OCI-LY7 (cell line): ENCODE data around the gene SCN10A. TPM values are rescaled to one million over a fixed set of nuclear protein-coding genes. Genes with fewer than 3 reads are reported as not detected.

Experiments
- BruUV-seq: library from RNA; stranded (reverse); fragments of 400-500 nt; replicated peaks from 2 replicates; lab custom pipeline; 2021; lab: Mats Ljungman, UMichigan
- CTCF ChIA-PET: fragments of 300-600 bp; sonication (Branson Sonifier 250); formaldehyde crosslinking; loops from one replicate; lab custom pipeline; 2022; ENCODE audit warnings: antibody characterized with exemption; ENCODE audit not compliant: unreplicated experiment; lab: Charles Lee
- POLR2A ChIA-PET: fragments of 300-600 bp; sonication (Branson Sonifier 250); formaldehyde crosslinking; loops from one replicate; lab custom pipeline; 2022; ENCODE audit warnings: antibody characterized with exemption; lab: Charles Lee
- DNase-seq: peaks from one replicate; pipeline ENCODE4 v3.0.0-alpha.2; 2015; ENCODE audit warnings: low spot score
- H2AFZ ChIP-seq: fragments of 200-600 bp; sonication (generic), shearing (Covaris generic); 2 replicates; pipeline ENCODE4 v1.6.1; 2014; ENCODE audit warnings: mild to moderate bottlenecking, antibody characterized with exemption, low read length, moderate library complexity
- H3K27ac ChIP-seq: fragments of 200-600 bp; sonication (generic); 2 replicates; pipeline ENCODE4 v1.5.1; 2014; ENCODE audit warnings: mixed run types, low read depth, mild to moderate bottlenecking, moderate library complexity, low read length, inconsistent platforms; ENCODE audit not compliant: poor library complexity, severe bottlenecking
- H3K36me3 ChIP-seq: fragments of 200-600 bp; sonication (generic); 2 replicates; pipeline ENCODE4 v1.6.1; 2014; ENCODE audit warnings: mild to moderate bottlenecking, antibody characterized with exemption, low read length, moderate library complexity, mixed read lengths; ENCODE audit not compliant: insufficient read depth
- H3K4me1 ChIP-seq: fragments of 200-600 bp; sonication (generic); 2 replicates; pipeline ENCODE4 v1.5.1; 2014; ENCODE audit warnings: mild to moderate bottlenecking, low read length; ENCODE audit not compliant: insufficient read depth, poor library complexity, severe bottlenecking
- H3K4me2 ChIP-seq: fragments of 200-600 bp; sonication (generic); 2 replicates; pipeline ENCODE4 v1.6.1; 2014; ENCODE audit warnings: mild to moderate bottlenecking, low read length
- H3K4me3 ChIP-seq: fragments of 200-600 bp; sonication (generic); 2 replicates; pipeline ENCODE4 v1.5.1; 2014; ENCODE audit warnings: mild to moderate bottlenecking, low read depth, low read length; ENCODE audit not compliant: poor library complexity, severe bottlenecking
- H3K79me2 ChIP-seq: fragments of 200-600 bp; sonication (generic); 2 replicates; pipeline ENCODE4 v1.6.1; 2016; ENCODE audit warnings: low read depth, mild to moderate bottlenecking, low read length, moderate library complexity, mixed read lengths; ENCODE audit not compliant: insufficient read depth
- H3K9me2 ChIP-seq: fragments of 200-600 bp; sonication (generic); 2 replicates; pipeline ENCODE4 v1.6.1; 2016; ENCODE audit warnings: mild to moderate bottlenecking, low read length, mixed read lengths; ENCODE audit not compliant: insufficient read depth
- H3K9me3 ChIP-seq: fragments of 200-600 bp; sonication (generic); 2 replicates; pipeline ENCODE4 v1.6.1; 2014; ENCODE audit warnings: mild to moderate bottlenecking, mixed run types, low read length, mixed read lengths
- H4K20me1 ChIP-seq: fragments of 200-600 bp; sonication (generic); 2 replicates; pipeline ENCODE4 v1.6.1; 2014; ENCODE audit warnings: mild to moderate bottlenecking, antibody characterized with exemption, low read length, moderate library complexity, mixed read lengths; ENCODE audit not compliant: insufficient read depth
- EZH2phosphoT487 ChIP-seq: fragments of 200-600 bp; sonication (generic); IDR thresholded peaks from 2 replicates; pipeline ENCODE4 v1.6.1; 2018; ENCODE audit warnings: low read depth, borderline replicate concordance, mild to moderate bottlenecking, mixed run types, antibody characterized with exemption, low read length, moderate library complexity, mixed read lengths
- intact Hi-C: fragments of 100-400 bp; cut with micrococcal nuclease; formaldehyde crosslinking; loops from one replicate; pipeline ENCODE4 v1.10.0; 2022; ENCODE audit not compliant: unreplicated experiment
- total RNA-seq, 2 experiments: library from RNA; depleted of rRNA in 1 of 2; stranded (reverse); fragments of >200 nt in 1 of 2; shearing (Covaris generic) in 1 of 2; gene quantifications; 2 replicates each; pipeline ENCODE4 v1.2.3, GENCODE V29; 2014 to 2022
- TF ChIP-seq, protein P1 (sequence below): fragments of 200-600 bp; sonication (generic); conservative IDR thresholded peaks from 2 replicates; pipeline ENCODE4 v1.5.1; 2014; ENCODE audit warnings: mild to moderate bottlenecking, antibody characterized with exemption, low read length, moderate library complexity, mixed read lengths

The SCN10A gene
- total RNA-seq, 2 experiments from 2014 or later = not detected

DNA sequence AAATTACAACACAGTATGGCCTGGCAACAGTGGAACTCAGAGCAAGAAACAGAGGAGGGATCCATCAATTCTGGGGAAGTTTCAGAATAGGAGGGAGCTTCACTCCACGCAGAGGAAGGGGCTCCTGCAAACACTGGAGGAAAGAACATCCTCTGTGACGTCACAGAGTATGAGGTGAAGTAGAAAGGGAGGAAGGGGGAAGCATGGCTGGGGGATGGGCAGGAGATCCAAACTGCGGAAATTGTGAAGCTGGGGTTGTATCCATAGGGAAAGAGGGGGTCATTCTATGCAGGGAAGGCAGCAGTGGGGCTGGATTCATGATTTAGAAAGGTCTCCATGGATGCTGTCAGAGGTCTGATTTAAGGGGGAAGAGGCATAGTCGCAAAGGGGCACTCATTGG, 8.3 kb upstream of the SCN10A start:
- no peaks in the 10 kb centered on the region for H4K20me1 ChIP-seq
- ChIA-PET CTCF (no interaction called here), POLR2A (interaction anchor here (0.7 kb wide), 1 partner anchor 608 kb away, joined by 4 read pairs; no protein-coding TSS in a partner anchor)
- H3K9me3 ChIP-seq = no peaks in the 10 kb centered on the region
- no peaks in the 10 kb centered on the region for H3K9me2 ChIP-seq
- no TSS peak for BruUV-seq
- intact Hi-C loops = no loop called here
- H3K79me2 ChIP-seq = no peaks in the 10 kb centered on the region
- no peaks in the 10 kb centered on the region for H3K36me3 ChIP-seq
- no peaks in the 10 kb centered on the region for H3K4me1 ChIP-seq
- no peak overlapping the region for H3K4me3 ChIP-seq
- H2AFZ ChIP-seq = no peak overlapping the region
- DNase-seq = no peak
- no peak overlapping the region for H3K4me2 ChIP-seq
- TF ChIP-seq EZH2phosphoT487 = no peak
- TF ChIP-seq, protein P1, sequence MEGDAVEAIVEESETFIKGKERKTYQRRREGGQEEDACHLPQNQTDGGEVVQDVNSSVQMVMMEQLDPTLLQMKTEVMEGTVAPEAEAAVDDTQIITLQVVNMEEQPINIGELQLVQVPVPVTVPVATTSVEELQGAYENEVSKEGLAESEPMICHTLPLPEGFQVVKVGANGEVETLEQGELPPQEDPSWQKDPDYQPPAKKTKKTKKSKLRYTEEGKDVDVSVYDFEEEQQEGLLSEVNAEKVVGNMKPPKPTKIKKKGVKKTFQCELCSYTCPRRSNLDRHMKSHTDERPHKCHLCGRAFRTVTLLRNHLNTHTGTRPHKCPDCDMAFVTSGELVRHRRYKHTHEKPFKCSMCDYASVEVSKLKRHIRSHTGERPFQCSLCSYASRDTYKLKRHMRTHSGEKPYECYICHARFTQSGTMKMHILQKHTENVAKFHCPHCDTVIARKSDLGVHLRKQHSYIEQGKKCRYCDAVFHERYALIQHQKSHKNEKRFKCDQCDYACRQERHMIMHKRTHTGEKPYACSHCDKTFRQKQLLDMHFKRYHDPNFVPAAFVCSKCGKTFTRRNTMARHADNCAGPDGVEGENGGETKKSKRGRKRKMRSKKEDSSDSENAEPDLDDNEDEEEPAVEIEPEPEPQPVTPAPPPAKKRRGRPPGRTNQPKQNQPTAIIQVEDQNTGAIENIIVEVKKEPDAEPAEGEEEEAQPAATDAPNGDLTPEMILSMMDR = no peak
- no peak overlapping the region for H3K27ac ChIP-seq

DNA sequence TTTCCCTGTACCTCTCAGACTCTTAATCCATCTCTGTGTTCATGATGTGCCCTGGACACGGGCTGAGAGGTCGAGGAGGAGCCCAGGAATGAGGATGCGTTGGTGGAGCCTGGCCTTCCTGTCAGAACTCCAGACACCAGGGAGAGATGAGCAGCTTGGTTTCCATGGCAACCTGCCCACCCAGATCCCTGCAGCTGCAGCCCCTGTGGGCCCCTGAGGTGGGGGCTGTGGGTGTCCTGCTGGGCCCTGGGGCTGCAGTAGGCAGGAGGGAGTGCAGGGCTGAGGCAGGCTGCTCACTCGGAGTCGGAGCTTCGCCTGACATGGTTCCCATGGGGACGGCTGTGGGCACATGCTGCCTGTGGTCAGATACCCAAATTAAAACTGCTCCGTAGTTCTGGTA, 7.7 kb upstream of the SCN10A start:
- no peak for DNase-seq
- Histone ChIP-seq H3K4me2 (no peak overlapping the region), H2AFZ (no peak overlapping the region), H4K20me1 (no peaks in the 10 kb centered on the region), H3K36me3 (no peaks in the 10 kb centered on the region), H3K27ac (no peak overlapping the region), H3K4me1 (no peaks in the 10 kb centered on the region), H3K4me3 (no peak overlapping the region), H3K79me2 (no peaks in the 10 kb centered on the region), H3K9me2 (no peaks in the 10 kb centered on the region), H3K9me3 (no peaks in the 10 kb centered on the region)
- CTCF ChIA-PET = no interaction called here
- intact Hi-C loops = no loop called here
- no TSS peak for BruUV-seq
- no peak for TF ChIP-seq EZH2phosphoT487
- TF ChIP-seq, protein P1 = no peak
- POLR2A ChIA-PET = interaction anchor here (0.7 kb wide), 1 partner anchor 608 kb away, joined by 4 read pairs; no protein-coding TSS in a partner anchor

DNA sequence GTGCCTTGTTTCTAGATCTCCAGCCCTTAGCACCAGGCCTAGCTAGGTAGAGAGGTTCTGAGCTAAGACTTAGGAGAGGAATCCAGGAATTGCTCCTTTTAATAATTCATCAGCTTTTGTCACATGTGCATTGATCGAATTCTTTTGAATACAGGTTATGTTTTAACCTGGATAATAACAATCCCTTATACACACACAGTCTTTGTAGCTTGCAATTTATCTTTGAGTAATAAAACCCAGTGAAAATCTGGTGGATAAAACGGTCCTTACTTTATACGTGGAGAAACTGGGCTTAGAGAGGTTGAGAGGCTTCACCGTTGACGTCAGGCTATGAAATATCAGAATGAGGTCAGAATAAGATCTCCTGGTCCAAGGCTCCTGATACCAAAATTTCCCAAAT, 7.2 kb upstream of the SCN10A start:
- Histone ChIP-seq H3K4me2 (no peak overlapping the region), H2AFZ (no peak overlapping the region), H3K36me3 (no peaks in the 10 kb centered on the region), H4K20me1 (no peaks in the 10 kb centered on the region), H3K79me2 (no peaks in the 10 kb centered on the region), H3K4me1 (no peaks in the 10 kb centered on the region), H3K4me3 (no peak overlapping the region), H3K27ac (no peak overlapping the region), H3K9me3 (no peaks in the 10 kb centered on the region), H3K9me2 (no peaks in the 10 kb centered on the region)
- TF ChIP-seq EZH2phosphoT487 = no peak
- TF ChIP-seq, protein P1 = no peak
- intact Hi-C loops = no loop called here
- POLR2A ChIA-PET = no interaction called here
- CTCF ChIA-PET = no interaction called here
- no TSS peak for BruUV-seq
- DNase-seq = no peak
